H9 (cell line): Measurements from ENCODE around the gene TGFBI. TPM values are rescaled to one million over a fixed set of nuclear protein-coding genes. Genes with fewer than 3 reads are reported as not detected.

Source experiments
- DNase-seq: peaks from one replicate; pipeline ENCODE4 v3.0.0-alpha.2; 2017
- H2AFZ ChIP-seq: one replicate; pipeline ENCODE4 v1.6.1; 2013; ENCODE audit warnings: mild to moderate bottlenecking, low read length, control low read depth, moderate library complexity
- H2AK5ac ChIP-seq: 2 replicates; pipeline ENCODE4 v1.6.1; 2013; ENCODE audit warnings: low read length, control low read depth, mixed read lengths; ENCODE audit not compliant: insufficient read length
- H2BK120ac ChIP-seq: one replicate; pipeline ENCODE4 v1.6.1; 2013; ENCODE audit warnings: low read depth, mild to moderate bottlenecking, low read length, control low read depth, inconsistent platforms; ENCODE audit not compliant: poor library complexity, severe bottlenecking
- H2BK12ac ChIP-seq: 2 replicates; pipeline ENCODE4 v1.6.1; 2013; ENCODE audit warnings: low read length, control low read depth, mixed read lengths, low read depth; ENCODE audit not compliant: insufficient read length
- H2BK15ac ChIP-seq: 2 replicates; pipeline ENCODE4 v1.6.1; 2013; ENCODE audit warnings: low read depth, low read length, control low read depth
- H2BK20ac ChIP-seq: one replicate; pipeline ENCODE4 v1.6.1; 2013; ENCODE audit warnings: low read depth, mild to moderate bottlenecking, low read length, control low read depth, inconsistent platforms; ENCODE audit not compliant: poor library complexity, severe bottlenecking
- H2BK5ac ChIP-seq: 2 replicates; pipeline ENCODE4 v1.6.1; 2013; ENCODE audit warnings: low read length, control low read depth, mixed read lengths; ENCODE audit not compliant: insufficient read length
- H3K14ac ChIP-seq: 2 replicates; pipeline ENCODE4 v1.6.1; 2013; ENCODE audit warnings: low read length, control low read depth; ENCODE audit not compliant: insufficient read depth
- H3K18ac ChIP-seq: 2 replicates; pipeline ENCODE4 v1.6.1; 2013; ENCODE audit warnings: low read depth, mild to moderate bottlenecking, mixed read lengths, low read length, control low read depth; ENCODE audit not compliant: insufficient read length
- H3K23ac ChIP-seq: 2 replicates; pipeline ENCODE4 v1.6.1; 2013; ENCODE audit warnings: low read length, control low read depth, mixed read lengths, low read depth; ENCODE audit not compliant: insufficient read length
- H3K23me2 ChIP-seq: 2 replicates; pipeline ENCODE4 v1.6.1; 2013; ENCODE audit warnings: low read depth, mild to moderate bottlenecking, mixed read lengths, low read length, control low read depth; ENCODE audit not compliant: insufficient read length, poor library complexity, severe bottlenecking
- H3K27ac ChIP-seq: 2 replicates; pipeline ENCODE4 v1.5.1; 2013; ENCODE audit warnings: low read length, control low read depth, mixed read lengths, low read depth; ENCODE audit not compliant: insufficient read length
- H3K27me3 ChIP-seq: 2 replicates; pipeline ENCODE4 v1.6.1; 2013; ENCODE audit warnings: low read length, control low read depth, inconsistent platforms; ENCODE audit not compliant: insufficient read depth
- H3K4ac ChIP-seq: 2 replicates; pipeline ENCODE4 v1.6.1; 2013; ENCODE audit warnings: low read depth, mild to moderate bottlenecking, control low read depth, inconsistent platforms, low read length, moderate library complexity
- H3K4me1 ChIP-seq: 2 replicates; pipeline ENCODE4 v1.6.1; 2013; ENCODE audit warnings: low read length, control low read depth, inconsistent platforms; ENCODE audit not compliant: insufficient read depth
- H3K4me2 ChIP-seq: 2 replicates; pipeline ENCODE4 v1.6.1; 2013; ENCODE audit warnings: low read length, control low read depth, mixed read lengths; ENCODE audit not compliant: insufficient read length, insufficient read depth
- H3K56ac ChIP-seq: 2 replicates; pipeline ENCODE4 v1.6.1; 2013; ENCODE audit warnings: low read depth, mild to moderate bottlenecking, mixed read lengths, low read length, control low read depth; ENCODE audit not compliant: insufficient read length
- H3K79me1 ChIP-seq: 2 replicates; pipeline ENCODE4 v1.6.1; 2013; ENCODE audit warnings: low read depth, mild to moderate bottlenecking, moderate library complexity, low read length, control low read depth, inconsistent platforms; ENCODE audit not compliant: insufficient read depth, poor library complexity, severe bottlenecking
- H3K79me2 ChIP-seq: 2 replicates; pipeline ENCODE4 v1.6.1; 2013; ENCODE audit warnings: low read length, control low read depth, inconsistent platforms; ENCODE audit not compliant: insufficient read depth
- H3K9ac ChIP-seq: 2 replicates; pipeline ENCODE4 v1.6.1; 2013; ENCODE audit warnings: low read length, control low read depth, mixed read lengths; ENCODE audit not compliant: insufficient read length; ENCODE audit errors: extremely low read depth
- H3K9me3 ChIP-seq: one replicate; pipeline ENCODE4 v1.6.1; 2013; ENCODE audit warnings: low read depth, low read length, inconsistent platforms; ENCODE audit not compliant: control insufficient read depth
- H3T11ph ChIP-seq: one replicate; pipeline ENCODE4 v1.6.1; 2013; ENCODE audit warnings: mild to moderate bottlenecking, low read length, control low read depth, inconsistent platforms
- H4K20me1 ChIP-seq: one replicate; pipeline ENCODE4 v1.6.1; 2013; ENCODE audit not compliant: control insufficient read depth, insufficient read length, insufficient read depth
- H4K5ac ChIP-seq: 2 replicates; pipeline ENCODE4 v1.6.1; 2013; ENCODE audit warnings: low read depth, mild to moderate bottlenecking, mixed read lengths, low read length, control low read depth; ENCODE audit not compliant: insufficient read length
- H4K8ac ChIP-seq: replicated peaks from 2 replicates; pipeline ENCODE4 v1.6.1; 2013; ENCODE audit warnings: low read length, control low read depth, mixed read lengths, low read depth; ENCODE audit not compliant: insufficient read length
- H4K91ac ChIP-seq: 2 replicates; pipeline ENCODE4 v1.6.1; 2013; ENCODE audit warnings: low read depth, mild to moderate bottlenecking, moderate library complexity, mixed read lengths, low read length, control low read depth; ENCODE audit not compliant: insufficient read length
- H3K27ac Mint-ChIP-seq, 3 experiments: 2 replicates in 2 of 3; 3 replicates in 1 of 3; pipeline ENCODE4 v1.8.0; 2020 to 2021; ENCODE audit warnings: mixed read lengths in 3 of 3, mild to moderate bottlenecking in 1 of 3, moderate library complexity in 1 of 3
- H3K27me3 Mint-ChIP-seq: 2 replicates; pipeline ENCODE4 v1.8.0; 2021; ENCODE audit warnings: low read depth, mild to moderate bottlenecking, moderate library complexity, mixed read lengths
- H3K36me3 Mint-ChIP-seq, 3 experiments: 2 replicates in 2 of 3; 3 replicates in 1 of 3; pipeline ENCODE4 v1.8.0; 2020 to 2021; ENCODE audit warnings: low read depth in 3 of 3, mixed read lengths in 3 of 3; ENCODE audit not compliant: insufficient read depth in 1 of 3
- H3K4me1 Mint-ChIP-seq, 2 experiments: 2 replicates each; pipeline ENCODE4 v1.8.0; 2020; ENCODE audit warnings: mixed read lengths in 2 of 2
- H3K4me3 Mint-ChIP-seq, 2 experiments: 2 replicates in 1 of 2; 3 replicates in 1 of 2; pipeline ENCODE4 v1.8.0; 2020 to 2021; ENCODE audit warnings: mild to moderate bottlenecking in 2 of 2, mixed read lengths in 2 of 2, moderate library complexity in 1 of 2
- H3K9me3 Mint-ChIP-seq, 2 experiments: 2 replicates in 1 of 2; 3 replicates in 1 of 2; pipeline ENCODE4 v1.8.0; 2020; ENCODE audit warnings: mild to moderate bottlenecking in 2 of 2, mixed read lengths in 2 of 2, moderate library complexity in 1 of 2
- CTCF ChIP-seq: fragments of 200-600 bp; sonication (generic); conservative IDR thresholded peaks from 3 replicates; pipeline ENCODE4 v1.8.0; 2021; ENCODE audit warnings: antibody characterized with exemption, mild to moderate bottlenecking
- WGBS: extraction: QIAGEN DNeasy Blood & Tissue Kit; methylation state at CpG from one replicate; pipeline ENCODE4 v1.1.7; 2013; ENCODE audit warnings: missing lambda C conversion rate, low lambda C conversion rate, mixed read lengths; ENCODE audit not compliant: insufficient read length; ENCODE audit errors: extremely low coverage; 5-methylcytosine and 5-hydroxymethylcytosine counted together
- total RNA-seq: library from RNA; stranded (reverse); gene quantifications from 2 replicates; pipeline ENCODE4 v1.2.1, GENCODE V29; 2021

Gene TGFBI
- total RNA-seq, 1 experiment from 2014 or later: 4.7 TPM

- Histone ChIP-seq H2AK5ac (no peak overlapping the region), H3T11ph (no peak overlapping the region), H2BK5ac (no peak overlapping the region), H2BK12ac (no peak overlapping the region), H4K20me1 (no peaks in the 10 kb centered on the region), H4K8ac (no peak overlapping the region), H3K23ac (no peak overlapping the region), H3K79me1 (no peaks in the 10 kb centered on the region), H3K14ac (no peak overlapping the region), H3K4me2 (peak overlapping the region; percentile 14), H3K9me3 (no peaks in the 10 kb centered on the region), H3K56ac (no peak overlapping the region), H2AFZ (no peak overlapping the region), H2BK20ac (no peak overlapping the region), H3K23me2 (no peaks in the 10 kb centered on the region), H4K91ac (no peak overlapping the region), H3K4ac (no peak overlapping the region), H2BK120ac (no peak overlapping the region), H3K9ac (peak overlapping the region; percentile 18), H4K5ac (no peak overlapping the region), H2BK15ac (no peak overlapping the region), H3K4me1 (peaks cover under 1% of the 10 kb centered on the region; the same call in 1 of the 2 replicates), H3K79me2 (no peaks in the 10 kb centered on the region), H3K27me3 (no peaks in the 10 kb centered on the region), H3K27ac (no peak overlapping the region), H3K18ac (no peak overlapping the region)
- peak overlapping the region in 1 of 2 experiments; percentile 24; a peak in 2 of 5 replicates for H3K4me3 Mint-ChIP-seq
- no CpG with 5 or more reads among the region's 34 CpGs for WGBS
- peaks cover 15% of the 10 kb centered on the region for H3K27me3 Mint-ChIP-seq
- peaks cover 1 to 2% of the 10 kb centered on the region in 2 experiments; a peak in 2 of 4 replicates for H3K4me1 Mint-ChIP-seq
- no peaks in the 10 kb centered on the region for H3K36me3 Mint-ChIP-seq
- no peak overlapping the region for H3K27ac Mint-ChIP-seq
- no peaks in the 10 kb centered on the region for H3K9me3 Mint-ChIP-seq
- no peak for TF ChIP-seq CTCF
- peak; percentile 87 for DNase-seq
These were observed 51.9 kb downstream of the TGFBI start for GRCh38 chr5:136080483-136081216.
